Upper lobe of left lung (tissue), 6 donors: Measurements from ENCODE around the gene MEGF11. TPM values are rescaled to one million over a fixed set of nuclear protein-coding genes. Genes with fewer than 3 reads are reported as not detected.

Experiments
- ATAC-seq, 2 donors: fragments of 200-7000 bp; cut with Tn5 transposase; one replicate each; pipeline ENCODE4 v1.9.1; 2022; ENCODE audit warnings: mild to moderate bottlenecking in 2 of 2, moderate library complexity in 2 of 2; ENCODE audit not compliant: low FRiP score in 2 of 2
- DNase-seq, 2 donors: peaks; one replicate each; pipeline ENCODE4 v3.0.0-alpha.2; 2019 to 2020
- H3K27ac ChIP-seq, 4 donors: fragments of 200-600 bp; sonication (generic); one replicate each; pipeline ENCODE4 v1.5.1; 2016 to 2019
- H3K27me3 ChIP-seq, 4 donors: fragments of 200-600 bp; sonication (generic); one replicate each; pipeline ENCODE4 v1.5.1; 2017 to 2019
- H3K36me3 ChIP-seq, 4 donors: fragments of 200-600 bp; sonication (generic); one replicate each; pipeline ENCODE4 v1.5.1; 2016 to 2019
- H3K4me1 ChIP-seq, 4 donors: fragments of 200-600 bp; sonication (generic); one replicate each; pipeline ENCODE4 v1.5.1; 2018 to 2019
- H3K4me3 ChIP-seq, 4 donors: fragments of 200-600 bp; sonication (generic); one replicate each; pipeline ENCODE4 v1.5.1; 2017 to 2019; ENCODE audit warnings: mild to moderate bottlenecking in 2 of 4, moderate library complexity in 1 of 4
- H3K9me3 ChIP-seq, 4 donors: fragments of 200-600 bp; sonication (generic); one replicate each; pipeline ENCODE4 v1.5.1; 2018 to 2019
- EP300 ChIP-seq, 4 donors: sonication (generic); formaldehyde crosslinking; IDR thresholded peaks; one replicate each; pipeline ENCODE4 v1.5.1; 2017; ENCODE audit warnings: antibody characterized with exemption in 4 of 4, control low read depth in 2 of 4
- POLR2A ChIP-seq, 4 donors: fragments of 450-650 bp; IDR thresholded peaks; one replicate each; pipeline ENCODE4 v1.5.1; 2016 to 2017; ENCODE audit warnings: antibody characterized with exemption in 4 of 4, mild to moderate bottlenecking in 2 of 4
- POLR2AphosphoS5 ChIP-seq, 2 donors: sonication (generic); formaldehyde crosslinking; IDR thresholded peaks; one replicate each; pipeline ENCODE4 v1.5.1; 2017; ENCODE audit warnings: antibody characterized with exemption in 2 of 2
- WGBS, 2 donors: methylation state at CpG; one replicate each; pipeline ENCODE4 v1.1.5; 2017 to 2018; 5-methylcytosine and 5-hydroxymethylcytosine counted together
- total RNA-seq, 6 donors: library from RNA; depleted of rRNA in 4 of 6; stranded (reverse); fragments of >200 nt in 4 of 6; gene quantifications; one replicate each; pipeline versions ENCODE4 v1.1.0 to v1.2.1, GENCODE V29; 2016 to 2021
- TF ChIP-seq, protein P1 (sequence below), 6 experiments: fragments of 450-650 bp in 4 of 6; fragments of 200-600 bp in 2 of 6; sonication (generic) in 2 of 6; IDR thresholded peaks; one replicate each; pipeline ENCODE4 v1.5.1; 2016 to 2019; ENCODE audit warnings: antibody characterized with exemption in 6 of 6
- donor health status: DM: no; HTN: no; CAD: no; lungs with moderate emphysema.
- donor health status: DM: no; HTN: yes; CAD: no; lungs with severe emphysema.

MEGF11 gene
- total RNA-seq, 6 donors from 2014 or later: 1.5 to 4.0 (median 3.5) TPM; not detected in 3

GRCh38 chr15:65963911-65964482, 289.6 kb downstream of the MEGF11 start:
- Histone ChIP-seq H3K4me1 (peaks cover 0 to 5% (median 0%) of the 10 kb centered on the region in 4 donors), H3K4me3 (no peak overlapping the region), H3K9me3 (no peaks in the 10 kb centered on the region), H3K27ac (no peak overlapping the region), H3K36me3 (no peaks in the 10 kb centered on the region), H3K27me3 (no peaks in the 10 kb centered on the region)
- DNase-seq (no peak), ATAC-seq (no peak)
- WGBS, 2 donors: 50 to 65% methylated on average over 6 to 13 of the region's 13 CpGs
- TF ChIP-seq POLR2A (IDR thresholded peaks at IDR 0.05) (no peak), POLR2AphosphoS5 (IDR thresholded peaks at IDR 0.05) (no peak), EP300 (IDR thresholded peaks at IDR 0.05) (no peak)
- TF ChIP-seq, protein P1, sequence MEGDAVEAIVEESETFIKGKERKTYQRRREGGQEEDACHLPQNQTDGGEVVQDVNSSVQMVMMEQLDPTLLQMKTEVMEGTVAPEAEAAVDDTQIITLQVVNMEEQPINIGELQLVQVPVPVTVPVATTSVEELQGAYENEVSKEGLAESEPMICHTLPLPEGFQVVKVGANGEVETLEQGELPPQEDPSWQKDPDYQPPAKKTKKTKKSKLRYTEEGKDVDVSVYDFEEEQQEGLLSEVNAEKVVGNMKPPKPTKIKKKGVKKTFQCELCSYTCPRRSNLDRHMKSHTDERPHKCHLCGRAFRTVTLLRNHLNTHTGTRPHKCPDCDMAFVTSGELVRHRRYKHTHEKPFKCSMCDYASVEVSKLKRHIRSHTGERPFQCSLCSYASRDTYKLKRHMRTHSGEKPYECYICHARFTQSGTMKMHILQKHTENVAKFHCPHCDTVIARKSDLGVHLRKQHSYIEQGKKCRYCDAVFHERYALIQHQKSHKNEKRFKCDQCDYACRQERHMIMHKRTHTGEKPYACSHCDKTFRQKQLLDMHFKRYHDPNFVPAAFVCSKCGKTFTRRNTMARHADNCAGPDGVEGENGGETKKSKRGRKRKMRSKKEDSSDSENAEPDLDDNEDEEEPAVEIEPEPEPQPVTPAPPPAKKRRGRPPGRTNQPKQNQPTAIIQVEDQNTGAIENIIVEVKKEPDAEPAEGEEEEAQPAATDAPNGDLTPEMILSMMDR (IDR thresholded peaks at IDR 0.05): no peak

DNA sequence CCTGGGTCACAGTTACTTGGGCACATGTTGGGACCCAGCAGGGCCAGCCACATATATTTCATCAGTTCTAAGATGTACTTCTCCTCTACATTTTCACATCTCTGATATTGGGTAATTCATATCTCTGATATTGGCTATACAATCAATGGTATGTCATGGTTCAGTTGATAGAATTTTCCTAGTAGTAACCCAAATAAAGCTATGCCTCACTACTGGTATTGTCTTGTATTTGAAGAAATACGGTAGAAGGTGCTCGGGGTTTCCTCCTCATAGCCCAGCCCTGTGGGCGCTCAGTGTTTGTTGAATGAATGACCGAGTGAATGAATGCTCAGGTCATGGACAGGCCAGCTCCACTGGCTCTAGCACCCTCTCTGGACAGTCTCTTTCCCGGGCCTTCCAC, 290.2 kb downstream of the MEGF11 start:
- Histone ChIP-seq H3K9me3 (no peaks in the 10 kb centered on the region), H3K4me1 (peaks cover 0 to 5% (median 0%) of the 10 kb centered on the region in 4 donors), H3K4me3 (no peak overlapping the region), H3K36me3 (no peaks in the 10 kb centered on the region), H3K27me3 (no peaks in the 10 kb centered on the region), H3K27ac (no peak overlapping the region)
- DNase-seq: no peak
- ATAC-seq: no peak
- no peak for TF ChIP-seq POLR2AphosphoS5 (IDR thresholded peaks at IDR 0.05)
- no peak for TF ChIP-seq EP300 (IDR thresholded peaks at IDR 0.05)
- WGBS, 2 donors: 54 to 62% methylated on average over 5 of the region's 5 CpGs

DNA sequence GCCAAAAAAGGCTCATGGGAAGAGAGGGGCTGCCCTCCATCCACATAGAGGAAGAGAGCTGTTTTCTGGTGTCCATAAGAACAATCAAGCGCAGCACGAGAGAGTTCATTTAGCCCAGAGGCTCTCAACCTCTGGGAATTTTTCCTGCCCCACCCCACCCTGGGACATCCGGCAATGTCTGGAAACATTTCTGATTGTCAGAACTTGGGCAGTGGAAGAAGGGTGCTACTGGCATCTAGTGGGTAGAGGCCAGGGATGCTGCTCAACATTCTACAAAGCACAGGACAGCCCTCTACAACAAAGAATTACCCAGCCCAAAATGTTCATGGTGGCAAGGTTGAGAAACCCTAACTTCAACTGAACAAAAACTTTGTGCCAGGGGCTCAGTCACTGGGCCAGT, 291.4 kb downstream of the MEGF11 start:
- no peak for ATAC-seq
- H3K9me3 ChIP-seq: no peaks in the 10 kb centered on the region
- H3K27ac ChIP-seq: no peak overlapping the region
- TF ChIP-seq, protein P1 (IDR thresholded peaks at IDR 0.05): peak in 5 of 6 experiments; percentile 19 to 44 (median 27)
- no peak for TF ChIP-seq POLR2AphosphoS5 (IDR thresholded peaks at IDR 0.05)
- peaks cover 0 to 5% (median 0%) of the 10 kb centered on the region in 4 donors for H3K4me1 ChIP-seq
- 62 to 67% methylated on average over 3 of the region's 3 CpGs for WGBS, 2 donors
- no peak overlapping the region for H3K4me3 ChIP-seq
- H3K36me3 ChIP-seq: no peaks in the 10 kb centered on the region
- H3K27me3 ChIP-seq: no peaks in the 10 kb centered on the region
- no peak for DNase-seq

DNA sequence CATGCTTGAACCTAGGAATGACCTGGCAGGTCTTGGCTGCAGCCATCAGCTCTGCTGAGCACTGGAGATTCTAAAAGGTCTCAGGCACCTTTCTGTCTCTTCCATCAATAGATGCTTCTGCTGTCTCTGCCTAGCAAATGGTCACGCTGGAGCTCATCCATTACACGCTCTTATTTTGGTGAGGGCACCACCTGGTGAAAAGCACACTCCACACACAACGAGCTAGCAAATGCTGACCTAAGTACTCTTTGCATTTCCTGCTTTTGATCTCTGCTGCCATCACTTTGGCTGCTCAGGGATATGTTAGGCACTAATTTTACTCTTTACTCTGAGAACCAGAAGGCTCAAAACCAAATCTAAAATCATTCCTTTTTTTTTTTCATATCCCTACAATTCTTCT, 293.0 kb downstream of the MEGF11 start:
- Histone ChIP-seq H3K36me3 (no peaks in the 10 kb centered on the region), H3K27ac (no peak overlapping the region), H3K4me3 (no peak overlapping the region), H3K27me3 (no peaks in the 10 kb centered on the region), H3K4me1 (peaks cover 0 to 5% (median 0%) of the 10 kb centered on the region in 4 donors), H3K9me3 (no peaks in the 10 kb centered on the region)
- WGBS, 2 donors: 50 to 61% methylated on average over 3 of the region's 3 CpGs
- TF ChIP-seq, protein P1 (IDR thresholded peaks at IDR 0.05): no peak
- TF ChIP-seq EP300 (IDR thresholded peaks at IDR 0.05) (no peak), POLR2A (IDR thresholded peaks at IDR 0.05) (no peak), POLR2AphosphoS5 (IDR thresholded peaks at IDR 0.05) (no peak)
- no peak for DNase-seq
- ATAC-seq: no peak

GRCh38 chr15:65958835-65959234, 294.7 kb downstream of the MEGF11 start:
- H3K9me3 ChIP-seq: no peaks in the 10 kb centered on the region
- H3K27me3 ChIP-seq: no peaks in the 10 kb centered on the region
- no peak overlapping the region for H3K4me3 ChIP-seq
- no peak for DNase-seq
- TF ChIP-seq EP300 (IDR thresholded peaks at IDR 0.05) (no peak), POLR2AphosphoS5 (IDR thresholded peaks at IDR 0.05) (no peak), POLR2A (IDR thresholded peaks at IDR 0.05) (no peak)
- TF ChIP-seq, protein P1 (IDR thresholded peaks at IDR 0.05): no peak
- no peak for ATAC-seq
- H3K4me1 ChIP-seq: peaks cover 0 to 5% (median 0%) of the 10 kb centered on the region in 4 donors
- H3K27ac ChIP-seq: no peak overlapping the region
- WGBS, 2 donors: 73 to 74% methylated on average over 3 of the region's 3 CpGs
- H3K36me3 ChIP-seq: no peaks in the 10 kb centered on the region
